Measurements from ENCODE around the gene TBL3.
"Not testable (repeated sequence)": the region's sequence is repeated elsewhere in the genome, so short reads cannot be mapped to it uniquely, and the experiment has no call there.

Gene TBL3

GRCh38 chr16:1944612-1945199, 27.1 kb upstream of the TBL3 start:
- DNase-seq: no peak

DNA sequence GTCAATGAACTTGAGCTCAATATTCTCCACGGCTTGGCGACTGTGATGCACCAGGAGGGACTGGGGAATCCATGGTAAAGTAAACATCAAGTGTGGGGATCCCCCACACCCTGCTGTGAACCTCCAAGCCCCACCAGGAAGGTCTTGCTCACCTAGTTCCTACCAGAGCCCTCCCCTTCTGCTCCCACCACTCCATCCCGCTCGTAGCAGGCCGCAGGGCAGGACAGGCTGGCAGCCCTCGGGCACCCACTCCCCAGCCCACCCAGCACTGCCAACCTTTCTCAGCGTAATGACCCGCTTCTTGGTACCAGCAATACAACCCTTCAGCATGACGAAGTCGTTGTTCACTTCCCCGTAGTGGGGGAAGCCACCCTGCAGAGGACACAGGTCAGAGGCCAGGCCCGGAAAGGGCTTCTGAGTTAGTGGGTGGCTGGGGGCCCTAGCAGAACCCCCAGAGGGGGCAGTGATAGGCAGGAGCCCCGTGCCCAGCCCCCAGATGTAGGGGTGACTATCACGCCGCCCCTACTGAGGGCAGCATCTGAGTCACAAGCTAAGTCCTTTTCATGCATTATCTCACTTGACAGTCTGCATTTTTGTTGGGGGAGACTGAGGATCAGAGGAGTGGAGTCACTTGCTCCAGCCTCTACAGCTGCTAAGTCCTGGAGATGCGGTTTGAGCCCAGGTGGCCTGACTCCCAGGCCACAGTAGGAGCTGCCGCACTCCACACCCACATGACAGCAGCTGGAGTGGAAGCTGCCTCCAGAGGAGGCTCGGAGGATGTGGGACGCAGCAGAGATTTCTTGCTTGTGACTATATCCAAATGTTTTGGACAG, 26.1 kb upstream of the TBL3 start:
- DNase-seq: no peak

DNA sequence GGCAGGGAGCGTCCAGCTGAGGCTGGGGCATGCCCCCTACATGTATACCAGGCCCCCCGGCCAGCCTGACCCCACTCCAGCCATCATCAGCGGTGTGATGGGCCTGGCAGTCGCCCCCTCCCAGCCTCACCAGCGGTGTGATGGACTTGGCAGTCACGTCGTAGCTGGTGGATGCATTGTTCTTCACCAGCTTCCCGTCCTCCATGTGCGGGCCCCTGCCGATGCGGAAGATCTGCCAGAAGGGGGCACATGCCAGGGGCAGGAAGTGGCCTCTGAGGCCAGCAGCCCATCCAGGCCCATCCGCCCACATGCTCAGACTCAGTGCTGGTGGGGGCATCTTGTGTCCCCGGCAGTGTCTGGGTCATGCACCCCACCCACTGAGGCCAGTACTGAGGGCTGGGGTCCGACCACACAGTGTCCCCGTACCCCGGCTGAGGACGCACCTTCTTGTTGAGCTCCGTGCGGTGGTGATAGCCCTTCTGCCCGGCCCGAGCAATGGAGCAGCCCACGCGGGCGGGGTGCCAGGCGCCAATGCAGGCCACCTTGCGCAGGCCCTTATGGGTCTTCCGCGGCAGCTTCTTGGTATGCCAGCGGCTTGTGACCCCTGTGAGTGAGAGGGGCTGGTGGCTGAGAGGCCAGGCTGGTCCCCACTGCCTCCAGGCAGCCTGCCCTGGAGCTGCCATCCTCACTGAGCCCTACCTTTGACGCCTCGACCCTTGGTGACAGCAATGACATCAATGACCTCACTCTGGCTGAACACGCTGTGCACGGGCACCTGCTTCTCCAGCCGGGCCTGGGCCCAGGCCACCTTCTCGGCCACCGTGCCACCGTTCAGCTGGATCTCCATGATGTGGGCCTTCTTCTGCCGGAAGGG, 25.1 kb upstream of the TBL3 start:
- no peak for DNase-seq

- no peak for DNase-seq
These were observed 24.5 kb upstream of the TBL3 start for GRCh38 chr16:1947369-1947670.

GRCh38 chr16:1949507-1949906, 22.3 kb upstream of the TBL3 start:
- no peak for DNase-seq

DNA sequence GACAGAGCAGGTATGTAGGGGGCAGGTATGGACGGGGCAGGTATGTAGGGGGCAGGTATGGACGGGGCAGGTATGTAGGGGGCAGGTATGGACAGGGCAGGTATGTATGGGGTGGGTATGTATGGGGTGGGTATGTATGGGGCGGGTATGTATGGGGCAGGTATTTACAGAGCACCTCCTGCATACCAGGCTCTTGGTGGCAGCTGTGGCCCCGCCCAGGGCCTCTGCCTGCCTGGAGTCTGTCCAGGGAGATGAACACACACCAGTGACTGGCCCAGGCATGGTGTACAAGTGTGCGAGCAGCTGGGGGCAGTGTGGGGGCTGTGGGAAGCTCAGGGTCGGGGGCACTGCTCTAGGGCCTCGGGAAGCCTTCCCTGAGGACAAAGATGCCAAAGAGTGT, 21.8 kb upstream of the TBL3 start:
- DNase-seq: no peak

GRCh38 chr16:1950559-1950958, 21.3 kb upstream of the TBL3 start:
- no peak for DNase-seq

DNA sequence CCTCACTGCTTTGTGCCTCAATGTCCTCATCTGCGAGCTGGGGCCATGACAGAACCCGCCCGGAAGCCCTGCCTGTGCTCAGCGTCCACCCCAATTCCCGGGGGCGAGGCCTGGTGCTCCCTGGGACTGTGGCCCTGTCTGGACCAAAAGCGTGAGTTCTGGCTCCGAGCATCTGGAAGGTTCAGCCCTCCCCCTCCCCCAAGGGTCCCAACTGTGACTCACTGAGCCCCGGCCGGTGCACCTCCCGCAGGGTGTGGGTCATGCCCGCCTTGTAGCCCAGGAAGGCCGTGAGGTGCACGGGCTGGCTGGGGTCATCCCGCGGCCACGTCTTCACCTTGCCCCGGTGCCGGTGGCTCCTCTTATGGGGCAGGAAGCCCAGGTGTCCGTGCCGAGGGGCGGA, 18.1 kb upstream of the TBL3 start:
- DNase-seq: no peak

DNA sequence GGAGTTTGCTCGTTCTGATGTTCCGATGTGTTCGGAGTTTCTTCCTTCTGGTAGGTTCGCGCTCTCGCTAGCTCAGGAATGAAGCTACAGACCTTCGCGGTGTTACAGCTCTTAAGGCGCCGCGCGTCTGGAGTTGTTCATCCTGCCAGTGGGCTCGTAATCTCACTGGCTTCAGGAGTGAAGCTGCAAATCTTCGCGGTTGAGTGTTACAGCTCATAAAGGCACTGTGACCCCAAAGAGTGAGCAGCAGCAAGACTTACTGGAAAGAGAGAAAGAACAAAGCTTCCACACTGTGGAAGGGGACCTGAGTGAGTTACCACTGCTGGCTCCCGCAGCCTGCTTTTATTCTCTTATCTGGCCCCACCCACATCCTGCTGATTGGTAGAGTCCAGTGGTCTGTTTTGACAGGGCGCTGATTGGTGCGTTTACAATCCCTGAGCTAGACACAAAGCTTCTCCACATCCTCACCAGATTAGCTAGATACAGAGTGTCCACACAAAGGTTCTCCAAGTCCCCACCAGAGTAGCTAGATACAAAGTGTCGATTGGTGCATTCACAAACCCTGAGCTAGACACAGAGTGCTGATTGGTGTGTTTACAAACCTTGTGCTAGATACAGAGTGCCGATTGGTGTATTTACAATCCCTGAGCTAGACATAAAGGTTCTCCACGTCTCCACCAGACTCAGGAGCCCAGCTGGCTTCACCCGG, 14.3 kb upstream of the TBL3 start:
- DNase-seq: not testable (repeated sequence)

GRCh38 chr16:1958143-1958491, 13.7 kb upstream of the TBL3 start:
- DNase-seq: not testable (repeated sequence)

GRCh38 chr16:1958715-1959268, 13.1 kb upstream of the TBL3 start:
- no peak for DNase-seq

DNA sequence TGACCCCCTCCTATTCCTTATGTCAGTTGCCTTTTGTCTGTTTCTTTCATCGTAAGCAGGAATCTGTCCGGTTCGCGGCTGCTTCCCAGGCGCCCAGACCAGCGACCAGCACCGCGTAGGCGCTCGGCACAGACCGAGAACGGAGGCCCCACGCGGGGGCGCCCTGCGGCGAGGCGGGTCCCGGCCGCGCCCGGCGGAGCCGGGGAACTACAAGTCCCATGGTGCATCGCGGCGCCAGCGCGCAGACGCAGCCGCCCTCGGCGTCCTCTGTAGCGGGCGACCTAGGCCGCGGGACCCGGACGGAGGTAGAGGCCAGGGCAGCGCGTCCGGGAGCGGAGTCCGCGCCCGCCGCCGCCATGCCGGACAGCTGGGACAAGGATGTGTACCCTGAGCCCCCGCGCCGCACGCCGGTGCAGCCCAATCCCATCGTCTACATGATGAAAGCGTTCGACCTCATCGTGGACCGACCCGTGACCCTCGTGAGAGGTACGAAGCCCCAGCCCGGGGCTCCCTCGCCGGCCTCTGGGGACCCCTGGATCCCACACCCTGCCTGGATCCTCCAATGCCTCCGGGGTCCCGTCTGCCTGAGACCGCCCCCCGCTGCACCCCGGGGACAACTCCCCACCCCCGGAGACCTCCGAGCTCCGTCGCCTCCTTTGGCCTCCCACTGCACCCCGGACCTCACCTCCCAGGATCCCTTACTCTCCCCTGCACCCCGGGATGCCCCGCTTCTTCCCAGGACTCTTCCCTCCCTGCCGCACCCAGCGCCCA, 12.4 kb upstream of the TBL3 start, which contains the start of gene NDUFB10:
Gene NDUFB10, plus strand, starts transcription at position 270 of the 771 bp plus-strand sequence. Its CDS starts 87 bp downstream, at position 357.
- peak; percentile 56 for DNase-seq

GRCh38 chr16:1960665-1961630, 10.9 kb upstream of the TBL3 start:
- DNase-seq: no peak

DNA sequence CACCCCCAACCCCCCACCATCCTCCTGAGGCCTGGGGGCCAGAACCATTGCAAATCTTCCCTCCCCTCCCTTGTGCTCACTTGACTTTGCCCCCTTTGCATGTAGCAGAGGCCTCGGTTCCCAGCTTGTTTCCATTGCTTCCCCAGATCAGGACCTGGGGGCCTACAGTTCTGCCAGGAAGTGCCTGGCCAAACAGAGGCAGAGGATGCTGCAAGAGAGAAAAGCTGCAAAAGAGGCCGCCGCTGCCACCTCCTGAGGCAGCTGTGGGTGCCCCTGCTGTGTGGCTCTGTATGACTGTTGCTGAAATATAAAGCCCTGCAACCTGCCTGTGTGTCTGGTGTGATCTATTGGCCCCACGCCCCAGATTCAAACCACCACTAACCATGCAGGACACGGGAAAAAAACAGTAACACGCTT, 10.2 kb upstream of the TBL3 start:
- DNase-seq: no peak

DNA sequence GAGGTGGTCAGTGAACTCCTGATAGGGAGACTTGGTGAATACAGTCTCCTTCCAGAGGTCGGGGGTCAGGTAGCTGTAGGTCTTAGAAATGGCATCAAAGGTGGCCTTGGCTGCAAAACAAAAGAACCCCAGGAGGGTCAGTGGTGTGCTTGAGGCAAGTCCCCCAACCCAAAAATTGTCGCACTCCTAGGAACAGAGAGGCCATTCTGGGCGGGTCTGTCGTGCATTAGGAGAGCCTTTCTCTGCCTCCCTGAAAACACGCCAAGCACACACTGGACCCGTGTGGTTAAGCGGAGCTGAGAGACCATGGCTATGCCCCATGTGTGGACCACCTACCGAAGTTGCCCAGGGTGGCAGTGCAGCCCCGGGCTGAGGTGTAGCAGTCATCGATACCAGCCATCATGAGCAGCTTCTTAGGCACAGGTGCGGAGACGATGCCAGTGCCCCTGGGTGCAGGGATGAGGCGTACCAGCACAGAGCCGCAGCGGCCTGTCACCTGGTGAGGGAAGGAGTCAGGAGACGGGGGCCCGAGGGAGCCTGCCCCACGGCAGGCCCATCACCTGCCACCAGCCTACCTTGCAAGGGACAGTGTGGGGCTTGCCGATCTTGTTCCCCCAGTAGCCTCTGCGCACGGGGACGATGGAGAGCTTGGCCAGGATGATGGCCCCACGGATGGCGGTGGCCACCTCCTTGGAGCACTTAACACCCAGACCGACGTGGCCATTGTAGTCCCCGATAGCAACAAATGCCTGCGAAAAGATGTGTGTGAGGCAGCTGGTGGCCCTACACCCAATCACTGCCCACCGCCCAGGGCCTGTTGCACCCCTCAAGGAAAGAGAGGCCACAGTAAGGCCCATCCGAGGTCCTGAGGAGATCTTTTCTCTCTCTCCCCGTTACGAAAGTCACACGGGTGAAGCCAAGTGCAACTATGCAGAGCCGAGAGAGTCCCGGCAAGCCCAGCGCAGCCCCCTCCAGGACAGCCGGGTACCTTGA, 9.4 kb upstream of the TBL3 start:
- DNase-seq: not testable (repeated sequence)

DNA sequence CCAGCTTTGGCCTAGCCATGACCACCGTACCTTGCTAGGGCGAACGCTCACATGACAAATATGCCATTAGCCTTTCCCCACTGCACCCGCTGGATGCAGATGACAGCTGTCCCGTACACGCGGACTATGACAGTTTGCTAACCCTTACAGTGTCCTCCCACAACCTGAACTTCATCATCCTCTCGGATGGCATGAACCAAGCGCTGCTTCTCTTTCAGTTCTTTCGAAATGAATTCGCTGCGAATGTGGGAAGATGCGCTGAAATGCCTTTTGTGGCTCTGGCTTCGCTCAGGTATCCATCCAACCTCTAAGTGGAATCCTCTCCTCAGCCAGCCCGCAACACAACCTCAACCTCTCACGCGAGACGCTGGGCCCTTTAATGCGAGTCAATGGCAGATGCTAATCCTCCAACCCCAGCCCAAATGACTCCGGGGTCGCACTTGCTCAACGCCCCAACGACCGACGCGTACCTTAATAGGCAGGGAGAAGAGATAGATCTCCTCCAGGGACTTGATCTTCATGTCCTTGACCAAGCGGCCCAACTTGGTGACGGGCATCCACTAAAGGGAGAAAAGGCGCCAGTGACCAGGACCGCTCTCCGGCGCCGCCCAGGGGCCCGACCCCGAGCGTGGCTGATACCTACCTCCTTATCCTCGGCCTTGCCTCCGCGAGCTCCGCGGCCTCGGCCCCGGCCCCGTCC, 7.9 kb upstream of the TBL3 start:
- no peak for DNase-seq

DNA sequence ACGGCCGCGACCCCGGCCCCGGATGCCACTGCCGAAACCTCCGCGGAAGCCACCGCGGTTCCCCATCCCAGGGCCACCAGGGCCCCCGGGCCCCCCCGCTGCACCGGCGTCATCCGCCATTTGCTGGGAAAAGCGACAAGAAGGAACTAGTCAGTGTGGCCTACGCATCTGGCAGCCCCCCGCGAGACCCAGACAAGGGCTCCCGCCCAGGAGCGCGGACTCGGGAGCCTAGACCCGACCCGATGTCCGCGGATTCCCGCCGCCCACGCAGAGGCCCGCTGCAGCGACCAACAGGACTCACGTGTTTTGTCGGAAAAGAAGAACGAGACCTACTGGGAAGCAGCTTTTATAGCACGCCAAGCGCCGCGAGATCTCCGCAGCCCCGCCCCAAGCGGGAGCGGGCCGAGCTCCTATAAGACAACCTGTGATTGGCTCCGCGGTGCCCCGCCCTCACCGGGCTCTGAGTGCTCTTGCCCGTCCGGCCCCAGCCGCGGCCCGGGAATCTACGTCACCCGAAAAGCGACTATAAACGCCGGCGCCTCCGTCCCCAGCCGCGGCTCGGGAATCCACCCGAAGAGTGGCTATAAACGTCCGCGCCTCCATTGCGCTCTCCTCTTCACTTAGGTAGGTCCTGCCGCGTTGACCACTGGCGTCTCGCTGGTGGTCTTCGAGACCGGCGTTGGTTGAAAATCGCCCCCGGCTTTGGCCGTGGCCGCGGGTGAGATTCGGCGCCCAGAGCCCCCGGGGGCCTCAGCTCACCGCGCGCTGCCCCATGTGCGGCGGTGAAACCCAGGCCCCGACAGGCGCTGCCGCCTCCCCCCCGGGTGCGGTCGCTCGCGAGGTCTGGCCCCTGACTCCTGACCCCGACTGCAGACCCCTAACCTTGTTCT, 7.1 kb upstream of the TBL3 start, which contains the start of gene RPS2:
Gene RPS2, minus strand, starts transcription at position 321 of the 890 bp plus-strand sequence. Its CDS starts 201 bp downstream, at position 120.
- peak; percentile 90 for DNase-seq
